Cerebellar cortex (tissue), 1 donor: Measurements from ENCODE around the gene NT5C3B.
"Not testable (repeated sequence)": the region's sequence is repeated elsewhere in the genome, so short reads cannot be mapped to it uniquely, and the experiment has no call there.

Experiments used
- DNase-seq: peaks from one replicate; pipeline ENCODE4 v3.0.0-alpha.2; 2015; ENCODE audit warnings: low spot score

The NT5C3B gene

DNA sequence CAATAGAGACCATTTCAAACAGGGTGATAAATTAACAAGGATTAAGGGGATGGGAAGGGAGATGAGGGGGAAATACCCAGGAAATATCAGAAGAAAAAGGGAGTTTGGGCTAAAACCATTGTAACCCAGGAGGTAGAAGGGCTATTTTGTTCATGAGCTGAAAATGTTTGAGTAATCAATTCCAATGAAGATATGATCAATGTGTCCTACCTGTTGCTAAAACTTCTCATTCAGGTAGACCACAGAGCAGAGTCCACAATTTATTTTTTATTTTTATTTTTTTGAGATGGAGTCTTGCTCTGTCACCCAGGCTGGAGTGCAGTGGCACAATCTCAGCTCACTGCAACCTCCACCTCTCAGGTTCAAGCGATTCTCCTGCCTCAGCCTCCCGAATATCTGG is 3.4 kb upstream of the NT5C3B start:
- DNase-seq: not testable (repeated sequence)

DNA sequence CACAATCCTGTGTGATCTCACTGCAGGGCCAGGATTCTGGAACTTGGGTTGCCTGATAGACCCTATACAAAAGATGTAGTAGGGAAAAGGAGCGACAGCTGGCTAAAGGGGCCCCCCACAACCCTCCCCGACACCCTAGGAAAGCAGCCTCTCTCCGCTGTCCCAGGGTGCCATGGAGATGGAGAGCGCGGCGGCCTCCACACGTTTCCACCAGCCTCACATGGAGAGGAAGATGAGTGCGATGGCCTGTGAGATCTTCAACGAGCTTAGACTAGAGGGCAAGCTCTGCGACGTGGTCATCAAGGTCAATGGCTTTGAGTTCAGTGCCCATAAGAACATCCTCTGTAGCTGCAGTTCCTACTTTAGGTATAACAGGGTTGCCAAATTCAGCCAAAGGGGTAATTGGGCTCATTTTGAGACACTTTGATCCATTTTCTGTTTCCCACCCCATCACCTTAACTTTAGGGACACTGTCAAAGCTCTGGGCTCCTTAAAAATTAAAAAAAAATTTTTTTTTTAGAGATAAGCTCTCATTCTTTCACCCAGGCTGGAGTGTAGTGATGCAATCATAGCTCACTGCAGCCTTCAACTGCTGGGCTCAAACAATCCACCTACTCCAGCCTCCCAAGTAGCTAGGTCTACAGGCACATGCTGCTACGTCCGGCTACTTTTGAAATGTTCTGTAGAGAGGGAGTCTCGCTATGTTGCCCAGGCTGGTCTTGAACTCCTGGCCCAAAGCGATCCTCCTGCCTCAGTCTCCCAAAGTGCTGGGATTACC is 1.9 kb upstream of the NT5C3B start, which contains the start of gene KLHL10:
Gene KLHL10 (plus strand): TSS at position 65 of the 778 bp plus-strand sequence. CDS start 108 bp downstream, at position 173.
- DNase-seq: no peak

DNA sequence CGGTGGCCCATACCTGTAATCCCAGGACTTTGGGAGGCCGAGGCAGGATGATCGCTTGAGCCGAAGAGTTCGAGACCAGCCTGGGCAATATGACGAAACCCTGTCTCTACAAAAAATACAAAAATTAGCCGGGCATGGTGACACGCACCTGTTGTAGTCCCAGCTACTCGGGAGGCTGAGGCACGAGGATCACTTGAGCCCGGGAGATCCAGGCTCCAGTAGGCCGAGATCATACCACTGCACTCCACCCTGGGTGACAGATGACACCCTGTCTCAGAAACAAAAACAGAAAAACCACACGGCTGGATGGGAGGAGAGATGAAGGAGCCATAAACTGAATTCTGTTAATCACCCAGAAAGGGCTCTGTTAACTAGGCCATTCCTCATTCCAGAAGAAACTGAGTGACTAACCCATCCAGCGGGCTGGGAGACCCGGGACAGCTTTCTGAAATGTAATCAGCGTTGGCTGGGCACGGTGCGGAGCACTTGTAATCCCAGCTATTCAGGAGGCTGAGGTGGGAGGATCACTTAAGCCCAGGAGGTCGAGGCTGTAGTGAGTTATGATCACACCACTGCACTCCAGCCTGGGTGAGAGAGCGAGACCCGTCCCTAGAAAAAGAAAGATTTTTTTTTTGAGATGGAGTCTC is 641 bp upstream of the NT5C3B start:
- DNase-seq: no peak

DNA sequence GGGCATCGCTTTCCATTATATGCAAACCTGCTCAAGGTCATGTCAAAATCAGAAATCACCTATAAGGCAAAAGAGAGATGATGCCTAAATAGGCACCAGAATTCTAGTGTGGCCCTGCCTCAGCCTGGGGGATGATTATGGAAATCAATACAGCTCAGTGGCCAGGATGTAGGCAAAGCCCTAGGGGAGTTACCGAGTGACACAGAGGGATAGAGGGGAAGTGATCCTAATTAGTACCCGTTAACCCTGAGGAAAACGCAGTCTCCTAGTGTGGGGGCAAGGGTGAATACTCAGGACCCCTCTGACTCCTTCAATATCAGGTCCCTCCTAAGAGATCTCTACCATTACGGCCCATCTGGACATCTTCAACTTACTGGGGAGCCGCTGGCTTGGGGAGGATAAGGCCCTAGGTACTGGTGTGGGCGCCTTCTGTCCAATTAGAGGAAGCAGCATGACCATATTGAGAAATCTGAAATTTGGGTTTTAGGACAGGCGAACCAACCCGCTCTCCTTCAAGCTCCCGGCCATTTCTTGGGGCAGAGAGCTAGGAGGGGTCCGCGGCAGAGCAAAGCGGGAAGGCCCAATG is 725 bp downstream of the NT5C3B start:
- DNase-seq: peak; percentile 39

DNA sequence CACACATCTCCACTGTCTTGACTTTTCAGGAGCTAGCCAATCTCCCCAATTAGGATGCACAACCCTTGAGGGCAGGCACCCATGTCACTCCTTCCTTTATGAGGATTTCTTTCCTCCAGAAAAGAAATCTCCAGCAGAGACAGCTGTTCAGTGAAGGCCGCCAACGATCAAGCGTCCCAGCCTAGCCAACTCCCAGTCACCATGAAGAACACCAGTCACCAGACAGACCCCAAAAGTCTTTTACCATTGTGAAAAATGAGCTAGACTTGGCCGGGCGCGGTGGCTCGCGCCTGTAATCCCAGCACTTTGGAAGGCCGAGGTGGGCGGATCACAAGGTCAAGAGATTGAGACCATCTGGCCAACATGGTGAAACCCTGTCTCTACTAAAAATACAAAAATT is 6.1 kb downstream of the NT5C3B start:
- not testable (repeated sequence) for DNase-seq

DNA sequence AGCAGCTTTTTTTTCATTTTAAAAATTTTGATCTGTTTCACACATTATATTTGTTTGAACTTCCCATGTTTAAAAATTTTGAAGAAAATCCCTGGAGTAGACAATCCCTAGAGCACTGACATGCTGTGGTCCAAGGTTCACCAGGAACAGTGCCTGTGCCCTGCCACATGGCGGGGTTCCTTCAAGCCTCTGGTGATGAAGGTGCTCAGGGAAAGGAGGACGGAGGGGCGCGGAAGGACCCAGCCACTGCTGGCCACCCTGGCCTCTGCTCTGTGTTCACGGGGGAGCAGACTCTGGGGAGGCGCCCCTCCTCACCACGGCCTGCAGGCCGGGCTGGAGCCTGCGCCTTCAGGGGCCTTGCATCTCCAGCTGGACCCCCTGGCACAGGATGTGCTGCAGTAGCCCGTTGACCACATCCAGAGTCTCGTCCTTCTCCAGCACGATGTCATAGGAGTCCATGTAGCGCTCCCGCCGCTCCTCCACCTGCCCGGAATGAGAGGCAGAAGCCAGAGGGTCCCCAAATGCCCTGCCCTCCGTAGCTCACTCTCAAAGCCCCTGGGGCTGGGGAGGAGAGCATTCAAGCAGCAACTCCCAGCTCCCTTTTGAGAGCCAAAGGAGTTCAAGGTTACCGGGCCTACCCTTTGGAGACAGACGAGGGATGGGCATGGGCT is 10.7 kb downstream of the NT5C3B start:
- DNase-seq: no peak

DNA sequence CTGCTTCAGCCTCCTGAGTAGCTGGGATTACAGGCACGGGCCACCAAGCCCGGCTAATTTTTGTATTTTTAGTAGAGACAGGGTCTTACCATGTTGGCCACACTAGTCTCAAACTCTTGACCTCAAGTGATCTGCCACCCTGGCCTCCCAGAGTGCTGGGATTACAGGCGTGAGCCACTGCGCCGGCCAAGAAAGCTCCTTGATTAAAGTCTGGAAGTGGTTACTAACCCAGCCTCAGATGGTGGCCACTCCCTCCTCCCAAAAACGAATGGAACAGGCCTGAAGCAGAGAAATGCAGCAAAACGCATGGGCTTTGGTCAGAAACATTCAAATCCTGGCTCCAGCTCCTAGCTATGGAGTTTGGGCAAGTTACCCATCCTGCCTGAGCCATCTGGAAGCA is 11.9 kb downstream of the NT5C3B start:
- DNase-seq: no peak

DNA sequence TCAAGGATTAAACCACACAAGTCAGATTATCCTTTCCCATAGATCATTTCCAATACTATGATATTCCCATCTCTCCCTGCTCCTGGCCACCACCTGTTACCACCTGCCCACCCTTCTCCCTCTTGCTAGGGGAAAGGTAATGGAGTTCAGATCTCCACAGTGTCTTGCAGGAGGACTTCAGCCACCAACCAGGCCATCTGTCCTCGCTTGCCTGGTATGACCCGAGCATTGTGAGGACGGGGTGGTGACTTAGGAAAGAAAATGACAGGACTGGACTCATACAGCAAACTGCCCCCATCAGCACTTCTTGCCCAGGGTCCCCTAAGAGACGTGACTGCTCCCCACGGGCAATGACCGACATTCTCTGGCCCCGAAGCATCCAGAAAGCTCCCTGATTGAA is 12.5 kb downstream of the NT5C3B start:
- DNase-seq: no peak

DNA sequence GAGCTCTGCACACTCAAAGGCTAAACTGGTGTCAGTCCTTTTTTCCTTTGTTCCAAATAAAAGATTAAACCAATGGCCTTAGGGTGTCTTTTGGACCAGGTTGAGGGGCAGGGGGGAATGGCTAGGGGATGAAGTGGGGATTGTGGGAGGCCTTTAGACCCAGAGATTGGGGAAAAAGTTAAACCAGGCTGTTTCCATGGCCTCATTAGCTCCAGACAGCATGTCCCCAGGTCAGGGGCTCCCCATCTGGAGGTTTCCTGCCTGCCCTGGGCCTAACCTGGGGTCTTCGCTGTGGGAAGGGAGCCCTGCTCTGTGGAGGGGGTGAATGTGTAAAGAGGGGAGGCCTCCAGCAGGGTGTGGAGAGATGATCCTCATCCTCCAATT is 12.9 kb downstream of the NT5C3B start:
- DNase-seq: no peak

DNA sequence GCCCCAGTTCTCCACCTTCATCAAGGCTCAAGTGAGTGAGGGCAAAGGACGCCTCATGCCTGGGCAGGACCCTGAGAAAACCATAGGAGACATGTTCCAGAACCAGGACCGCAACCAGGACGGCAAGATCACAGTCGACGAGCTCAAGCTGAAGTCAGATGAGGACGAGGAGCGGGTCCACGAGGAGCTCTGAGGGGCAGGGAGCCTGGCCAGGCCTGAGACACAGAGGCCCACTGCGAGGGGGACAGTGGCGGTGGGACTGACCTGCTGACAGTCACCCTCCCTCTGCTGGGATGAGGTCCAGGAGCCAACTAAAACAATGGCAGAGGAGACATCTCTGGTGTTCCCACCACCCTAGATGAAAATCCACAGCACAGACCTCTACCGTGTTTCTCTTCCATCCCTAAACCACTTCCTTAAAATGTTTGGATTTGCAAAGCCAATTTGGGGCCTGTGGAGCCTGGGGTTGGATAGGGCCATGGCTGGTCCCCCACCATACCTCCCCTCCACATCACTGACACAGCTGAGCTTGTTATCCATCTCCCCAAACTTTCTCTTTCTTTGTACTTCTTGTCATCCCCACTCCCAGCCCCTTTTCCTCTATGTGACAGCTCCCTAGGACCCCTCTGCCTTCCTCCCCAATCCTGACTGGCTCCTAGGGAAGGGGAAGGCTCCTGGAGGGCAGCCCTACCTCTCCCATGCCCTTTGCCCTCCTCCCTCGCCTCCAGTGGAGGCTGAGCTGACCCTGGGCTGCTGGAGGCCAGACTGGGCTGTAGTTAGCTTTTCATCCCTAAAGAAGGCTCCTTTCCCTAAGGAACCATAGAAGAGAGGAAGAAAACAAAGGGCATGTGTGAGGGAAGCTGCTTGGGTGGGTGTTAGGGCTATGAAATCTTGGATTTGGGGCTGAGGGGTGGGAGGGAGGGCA is 13.6 kb downstream of the NT5C3B start:
- DNase-seq: no peak

DNA sequence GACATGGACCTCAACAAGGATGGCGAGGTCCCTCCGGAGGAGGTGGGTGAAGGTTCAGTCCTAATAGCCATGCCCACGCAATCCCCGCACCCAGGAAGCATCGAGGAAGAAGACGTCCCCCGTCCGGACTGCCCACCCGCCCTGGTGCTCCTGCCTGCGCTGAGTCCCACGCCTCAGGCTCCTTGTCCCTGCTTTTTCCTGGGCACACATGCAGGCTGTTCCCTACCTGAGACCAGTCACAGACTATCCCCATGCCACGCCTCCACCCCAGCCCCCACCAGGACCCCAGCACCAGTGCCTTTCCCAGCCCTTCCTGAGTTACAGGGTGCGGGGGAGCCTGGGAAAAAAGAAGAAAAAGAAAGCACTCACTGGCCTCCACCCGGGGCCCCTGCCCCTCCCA is 14.3 kb downstream of the NT5C3B start:
- DNase-seq: no peak

DNA sequence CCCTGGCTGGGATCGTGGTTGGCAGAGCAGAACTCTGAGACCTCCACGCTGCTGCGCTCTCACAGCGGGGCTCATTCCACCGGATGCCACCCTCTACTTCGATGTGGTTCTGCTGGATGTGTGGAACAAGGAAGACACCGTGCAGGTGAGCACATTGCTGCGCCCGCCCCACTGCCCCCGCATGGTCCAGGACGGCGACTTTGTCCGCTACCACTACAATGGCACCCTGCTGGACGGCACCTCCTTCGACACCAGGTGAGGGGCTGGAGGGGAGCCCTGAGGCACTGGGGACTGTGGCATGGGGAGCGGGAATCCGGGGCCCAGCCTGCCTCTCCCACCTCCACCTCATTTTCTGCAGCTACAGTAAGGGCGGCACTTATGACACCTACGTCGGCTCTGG is 18.0 kb downstream of the NT5C3B start:
- no peak for DNase-seq

DNA sequence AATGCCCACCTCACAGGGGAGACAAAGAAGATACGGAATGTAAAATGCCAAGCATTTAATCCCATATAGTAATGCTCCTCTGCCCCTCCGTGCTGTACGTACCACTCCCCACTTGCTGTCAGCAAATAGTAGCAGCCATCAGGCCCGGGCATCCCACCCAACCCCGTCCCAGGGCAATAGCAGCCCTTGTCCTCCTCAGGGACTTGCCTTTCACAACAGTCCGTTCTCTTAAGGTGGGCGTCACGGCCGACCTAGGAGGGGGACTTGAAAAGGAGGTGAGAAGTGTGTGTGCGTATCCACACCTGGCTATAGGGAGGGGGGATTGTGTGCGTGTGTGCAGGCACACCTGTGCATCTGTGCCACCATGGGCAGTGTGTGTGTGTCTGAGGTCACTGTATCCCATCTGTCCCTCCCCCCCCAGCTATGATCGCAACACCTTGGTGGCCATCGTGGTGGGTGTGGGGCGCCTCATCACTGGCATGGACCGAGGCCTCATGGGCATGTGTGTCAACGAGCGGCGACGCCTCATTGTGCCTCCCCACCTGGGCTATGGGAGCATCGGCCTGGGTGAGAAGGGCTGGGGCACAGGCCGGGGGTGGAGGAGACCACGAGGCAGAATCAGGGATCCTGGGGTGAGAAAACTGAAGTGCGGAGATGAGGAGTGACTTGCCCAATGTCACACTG is 19.3 kb downstream of the NT5C3B start:
- no peak for DNase-seq

DNA sequence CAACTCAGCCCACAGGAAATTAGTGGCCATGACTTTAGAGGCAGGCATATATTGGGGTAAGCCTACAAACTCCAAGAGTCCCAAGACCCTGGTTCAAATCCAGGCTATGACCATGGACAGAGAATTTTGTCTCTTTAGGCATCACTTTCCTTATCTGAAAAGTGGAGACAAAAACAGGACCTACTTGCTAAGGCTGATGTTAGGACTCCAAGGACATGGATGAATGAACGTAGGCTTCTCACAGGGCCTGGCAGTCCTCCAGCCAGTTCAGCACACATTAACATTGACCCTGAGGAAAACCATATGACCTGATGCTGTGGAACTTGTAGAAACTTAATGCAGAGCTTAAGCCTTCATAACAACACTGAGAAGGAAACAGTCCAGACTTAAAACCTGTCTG is 21.8 kb downstream of the NT5C3B start:
- DNase-seq: no peak

DNA sequence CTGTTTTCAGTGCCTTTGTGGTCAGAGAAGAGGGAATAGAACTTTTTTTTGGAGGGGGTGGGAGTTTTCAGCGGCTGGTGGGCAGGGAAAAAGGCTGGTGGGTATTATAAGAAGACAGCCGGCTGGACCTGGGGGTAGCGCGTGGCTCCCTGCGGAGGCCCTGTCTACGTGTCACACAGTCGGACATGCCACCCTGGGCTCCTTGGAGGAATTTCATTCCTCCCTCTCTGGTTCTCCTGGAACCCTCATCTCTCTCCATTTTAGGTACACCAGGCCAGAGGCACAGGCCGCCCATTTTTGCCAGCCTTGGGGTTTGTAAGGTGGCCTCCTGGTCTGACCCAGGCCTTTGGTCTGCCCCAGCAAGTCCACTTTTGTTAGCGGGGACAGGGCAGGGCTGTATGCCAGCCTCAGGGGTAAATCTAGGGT is 22.3 kb downstream of the NT5C3B start:
- no peak for DNase-seq

DNA sequence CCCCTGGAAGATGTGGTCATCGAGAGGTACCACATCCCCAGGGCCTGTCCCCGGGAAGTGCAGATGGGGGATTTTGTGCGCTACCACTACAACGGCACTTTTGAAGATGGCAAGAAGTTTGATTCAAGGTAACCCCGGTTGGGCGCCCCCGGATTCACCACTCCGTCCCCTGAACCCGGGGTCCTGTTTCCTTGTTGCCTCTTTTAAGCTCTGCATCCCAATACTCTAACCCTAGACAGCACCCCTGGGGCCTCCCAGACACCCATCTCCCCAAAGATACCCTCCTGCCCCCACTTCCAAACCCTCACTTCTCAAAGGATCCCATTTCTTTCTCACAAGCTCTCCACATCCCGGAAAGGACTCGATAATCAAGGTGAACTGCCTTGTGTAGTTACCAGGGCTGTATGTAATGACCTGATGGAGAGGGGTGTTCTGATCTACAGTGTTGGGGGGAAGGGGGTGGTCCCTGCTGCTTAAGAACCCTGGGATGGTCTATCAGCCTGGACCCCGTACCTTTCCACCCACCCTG is 22.8 kb downstream of the NT5C3B start:
- DNase-seq: no peak

DNA sequence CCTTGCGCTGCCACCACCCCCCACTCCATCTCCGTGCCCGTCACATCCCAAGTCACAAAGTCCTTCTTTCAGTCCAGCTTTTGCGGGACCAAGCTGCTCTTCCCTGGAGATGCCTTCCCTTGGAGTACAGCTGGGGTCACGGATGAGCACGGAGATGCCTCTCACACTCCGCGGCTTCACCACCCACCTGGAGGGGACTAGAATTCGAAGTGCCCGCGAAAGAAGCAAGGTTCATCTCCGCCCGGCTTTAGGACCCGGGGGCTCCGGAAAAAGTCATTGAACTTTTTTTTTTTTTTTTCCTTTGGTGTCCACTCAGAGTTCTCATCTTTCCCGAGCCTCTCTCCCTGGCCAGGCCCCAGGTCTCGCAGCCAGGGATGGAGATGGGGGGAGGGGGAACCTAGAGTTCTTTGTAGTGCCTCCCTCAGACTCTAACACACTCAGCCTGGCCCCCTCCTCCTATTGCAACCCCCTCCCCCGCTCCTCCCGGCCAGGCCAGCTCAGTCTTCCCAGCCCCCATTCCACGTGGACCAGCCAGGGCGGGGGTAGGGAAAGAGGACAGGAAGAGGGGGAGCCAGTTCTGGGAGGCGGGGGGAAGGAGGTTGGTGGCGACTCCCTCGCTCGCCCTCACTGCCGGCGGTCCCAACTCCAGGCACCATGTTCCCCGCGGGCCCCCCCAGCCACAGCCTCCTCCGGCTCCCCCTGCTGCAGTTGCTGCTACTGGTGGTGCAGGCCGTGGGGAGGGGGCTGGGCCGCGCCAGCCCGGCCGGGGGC is 23.5 kb downstream of the NT5C3B start, which contains the start of gene FKBP10:
Gene FKBP10 (plus strand): TSS at position 624 of the 771 bp plus-strand sequence. CDS start 31 bp downstream, at position 655.
- peak; percentile 88 for DNase-seq

DNA sequence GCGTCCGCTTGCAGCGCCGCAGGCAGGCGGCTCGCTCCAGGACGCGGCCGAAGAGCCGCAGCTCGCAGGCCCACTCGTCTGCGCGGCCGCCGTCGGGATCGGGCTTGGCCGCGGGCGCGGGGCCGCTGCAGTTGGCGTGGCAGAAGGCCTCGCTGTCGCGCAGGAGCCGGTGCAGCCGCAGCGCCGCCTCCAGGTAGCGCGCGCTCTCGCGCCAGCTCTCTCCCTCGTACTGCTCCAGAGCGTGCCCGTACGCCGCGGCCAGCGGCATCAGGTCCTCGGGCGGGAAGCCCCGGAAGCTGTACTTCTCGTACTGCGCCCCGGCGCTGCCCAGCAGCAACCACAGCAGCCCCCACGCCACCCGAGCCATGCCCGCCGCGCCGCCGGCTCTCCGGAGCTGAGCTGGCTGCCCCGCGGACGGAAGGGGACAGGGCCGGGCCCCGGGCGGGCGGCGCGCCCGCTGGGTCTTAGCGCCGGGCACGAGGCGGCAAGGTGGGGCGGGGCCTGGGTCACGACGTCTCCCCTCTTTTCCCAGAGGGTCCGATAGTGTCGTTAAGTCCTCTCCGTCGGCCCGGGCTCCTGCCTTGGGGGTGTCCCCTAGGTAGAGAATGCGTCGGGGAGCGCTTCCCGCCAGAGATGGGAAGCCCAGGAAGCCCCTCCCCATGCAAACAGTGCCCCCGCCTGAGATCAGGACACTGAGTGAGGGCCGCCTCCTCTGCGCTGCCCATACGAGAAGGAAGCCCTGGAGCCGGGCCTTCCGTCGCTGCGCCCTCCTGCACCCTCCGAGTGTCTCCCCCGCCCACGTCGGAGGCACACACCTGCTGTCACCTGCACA is 24.3 kb downstream of the NT5C3B start, which contains the start of gene P3H4:
Gene P3H4 (minus strand): TSS at position 401 of the 832 bp plus-strand sequence. CDS start 34 bp downstream, at position 367.
- peak; percentile 76 for DNase-seq
